G401.6 (cell line): ENCODE results near the gene LRIG1.

Experiments
- FAIRE-seq: peaks from 2 replicates; lab custom pipeline; 2012; peaks lifted over from hg19 to GRCh38; lab: Jason Lieb, UNC

LRIG1 gene

DNA sequence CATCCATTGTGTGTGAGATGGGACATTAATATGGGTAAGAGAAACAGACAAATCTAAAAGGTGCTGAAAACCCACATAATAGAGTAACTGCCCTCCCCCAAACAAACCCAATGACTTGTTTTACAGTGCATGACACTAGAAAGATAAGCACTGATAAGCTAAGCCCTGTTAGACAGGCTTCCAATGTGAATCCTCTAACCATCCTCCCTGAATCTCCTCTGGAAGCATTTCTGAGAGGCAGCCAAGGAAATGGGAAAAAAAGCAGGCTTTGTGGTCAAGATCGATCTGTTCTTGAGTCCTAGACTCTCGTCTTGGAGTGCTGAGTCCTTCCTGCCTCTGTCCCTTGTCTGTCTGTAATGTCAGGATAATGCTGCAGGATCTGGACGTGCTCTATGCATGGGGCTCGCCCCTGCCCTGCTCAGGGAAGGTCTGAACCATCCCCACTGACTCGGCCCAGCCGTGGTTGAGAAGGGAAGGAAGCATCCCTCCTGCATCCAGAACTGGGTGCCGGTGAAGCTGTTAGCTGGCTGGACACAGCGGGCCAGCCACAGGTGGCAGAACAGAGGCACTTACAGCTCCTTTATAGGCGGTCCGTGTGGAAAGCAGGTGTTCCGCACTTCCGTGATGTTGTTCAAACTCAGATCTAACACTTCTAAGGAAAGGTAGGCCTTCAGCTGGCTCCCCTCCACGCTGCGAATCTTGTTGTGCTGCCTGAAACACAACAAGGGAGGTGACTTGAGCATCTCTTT is 84.1 kb downstream of the LRIG1 start:
- FAIRE-seq = no peak

GRCh38 chr3:66415867-66416428 is 84.9 kb downstream of the LRIG1 start:
- FAIRE-seq = no peak

DNA sequence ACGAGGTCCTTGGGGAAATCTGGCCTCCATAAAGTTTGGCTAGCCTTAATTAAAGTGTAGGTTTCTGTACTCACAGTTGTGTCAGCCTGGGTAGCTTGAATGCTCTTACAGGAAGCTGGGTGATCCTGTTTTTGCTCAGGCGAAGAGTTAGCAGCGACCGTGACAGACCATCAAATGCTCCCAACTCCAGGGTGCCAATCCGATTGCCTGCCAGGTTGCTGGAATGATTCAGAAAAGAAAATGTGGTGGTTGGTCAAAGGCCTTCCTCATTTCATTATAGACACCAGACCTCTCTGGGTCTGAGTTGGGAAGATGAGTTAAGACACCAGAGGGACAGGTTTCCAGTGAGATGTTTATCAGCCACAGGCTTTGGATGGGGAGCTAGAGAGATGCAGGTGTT is 86.0 kb downstream of the LRIG1 start:
- FAIRE-seq = no peak

- FAIRE-seq = no peak
These were observed 87.6 kb downstream of the LRIG1 start for GRCh38 chr3:66413151-66413751.

- no peak for FAIRE-seq
These were observed 88.6 kb downstream of the LRIG1 start for GRCh38 chr3:66411961-66412887.

GRCh38 chr3:66411474-66411873 is 89.3 kb downstream of the LRIG1 start:
- no peak for FAIRE-seq

GRCh38 chr3:66410976-66411375 is 89.8 kb downstream of the LRIG1 start:
- FAIRE-seq = no peak

DNA sequence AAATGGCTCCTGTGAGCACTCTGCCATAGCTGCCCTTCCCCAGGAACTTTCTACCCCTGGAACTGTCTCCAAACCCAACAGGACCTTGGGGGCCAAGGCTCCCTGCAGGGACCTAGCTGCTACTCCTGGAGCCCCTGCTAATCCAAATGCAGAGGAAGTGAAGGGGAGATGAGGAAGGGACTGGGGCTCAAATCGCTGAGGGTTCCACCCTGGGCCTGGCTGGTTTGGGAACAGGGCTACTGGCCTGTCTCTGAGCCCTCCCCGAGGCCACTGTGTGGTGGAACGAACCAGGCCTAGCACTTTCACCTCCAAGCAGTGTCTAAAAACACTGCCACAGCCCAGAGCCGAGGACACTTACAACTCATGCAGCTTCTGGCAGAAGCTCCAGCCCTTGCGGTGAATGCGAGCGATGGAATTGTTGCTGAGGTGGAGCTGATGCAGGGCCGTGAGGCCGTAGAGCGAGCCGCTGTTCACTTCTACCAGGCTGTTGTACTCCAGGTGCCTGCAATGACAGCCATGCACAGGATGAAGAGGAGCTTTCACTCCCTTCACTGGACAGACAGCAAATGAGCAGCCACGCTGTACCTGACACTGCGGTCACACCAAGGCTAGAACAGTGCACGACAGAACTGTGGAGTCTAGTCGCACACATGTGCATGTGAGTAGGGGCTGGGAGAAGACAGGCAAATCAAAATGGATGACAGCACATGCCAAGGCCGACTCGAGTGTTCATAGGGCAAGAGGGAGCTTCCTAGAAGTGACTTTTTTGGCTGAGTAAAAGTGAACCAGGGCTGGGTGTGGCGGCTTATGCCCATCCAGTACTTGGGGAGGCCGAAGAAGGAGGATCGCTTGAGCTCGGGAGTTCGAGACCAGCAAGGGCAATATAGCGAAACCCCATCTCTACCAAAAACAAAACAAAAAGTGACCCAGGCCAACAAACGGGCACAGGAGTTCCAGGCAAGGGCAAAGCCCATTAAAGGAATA is 90.8 kb downstream of the LRIG1 start:
- no peak for FAIRE-seq

DNA sequence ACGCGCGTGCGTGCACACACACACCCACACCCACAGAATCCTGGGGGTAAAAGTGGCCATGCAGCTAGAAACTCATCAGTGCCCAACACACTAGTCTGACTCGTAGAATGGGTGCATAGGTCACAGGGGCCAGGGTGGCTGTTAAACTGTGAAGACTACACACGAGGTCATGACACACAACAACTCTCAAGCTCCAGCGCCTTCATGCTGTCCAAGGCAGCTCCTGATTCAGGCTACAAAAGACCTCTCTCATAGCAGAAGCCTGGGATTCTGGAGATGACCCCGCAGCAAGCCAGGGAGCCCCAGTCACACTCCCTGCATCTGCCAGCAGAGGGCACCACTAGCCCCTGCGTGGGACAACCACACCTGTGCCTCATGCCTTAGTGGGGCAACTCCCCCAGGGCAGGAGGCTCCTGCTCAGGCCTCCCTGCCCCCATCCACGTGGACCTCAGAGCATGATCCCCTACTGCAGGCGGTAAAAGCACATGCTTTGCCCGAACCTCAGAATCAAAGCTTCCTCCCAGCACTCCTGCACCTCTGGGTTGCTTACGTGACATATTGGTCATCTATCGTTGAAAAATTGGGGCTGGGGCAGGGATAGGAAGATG is 93.1 kb downstream of the LRIG1 start:
- no peak for FAIRE-seq

- FAIRE-seq = no peak
These were observed 93.8 kb downstream of the LRIG1 start for GRCh38 chr3:66406831-66407610.

DNA sequence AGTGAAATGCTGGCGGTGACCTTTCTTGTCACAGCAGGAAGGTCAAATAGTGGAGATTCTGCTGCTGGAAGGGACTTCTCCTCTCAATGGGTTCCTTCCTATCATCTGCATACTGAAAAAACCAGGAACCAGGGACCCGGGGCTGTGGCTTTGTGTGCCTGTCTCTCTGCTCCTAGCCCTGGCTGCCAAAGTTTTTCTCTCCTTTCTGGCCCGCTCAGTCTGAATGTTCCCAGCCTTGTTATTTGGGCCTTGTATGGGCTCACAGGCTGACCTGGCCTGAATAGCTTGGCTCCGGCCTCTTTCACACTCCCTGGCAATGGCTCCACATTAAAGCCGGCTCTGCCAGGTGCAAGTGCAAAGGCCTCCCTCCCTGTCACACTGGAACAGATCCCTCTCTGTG is 94.7 kb downstream of the LRIG1 start:
- no peak for FAIRE-seq

- no peak for FAIRE-seq
These were observed 95.1 kb downstream of the LRIG1 start for GRCh38 chr3:66405701-66406091.

GRCh38 chr3:66404903-66405700 is 95.7 kb downstream of the LRIG1 start:
- no peak for FAIRE-seq

GRCh38 chr3:66404197-66404596 is 96.6 kb downstream of the LRIG1 start:
- FAIRE-seq = no peak

GRCh38 chr3:66403323-66403990 is 97.4 kb downstream of the LRIG1 start:
- FAIRE-seq = no peak

- FAIRE-seq = no peak
These were observed 98.1 kb downstream of the LRIG1 start for GRCh38 chr3:66402596-66403290.

- FAIRE-seq = no peak
These were observed 98.9 kb downstream of the LRIG1 start for GRCh38 chr3:66401675-66402491.
